GM15510 (cell line): ENCODE measurements around the gene SLC35G2.

Experiments used
- POLR2A ChIP-seq: IDR thresholded peaks from 3 replicates; pipeline ENCODE4 v1.6.1; 2011; ENCODE audit warnings: borderline replicate concordance; ENCODE audit not compliant: insufficient read length; ENCODE audit errors: extremely low read depth

Gene SLC35G2

GRCh38 chr3:136818769-136819391 is at the start of gene SLC35G2:
SLC35G2 (plus strand) TSS chr3:136819126; CDS start chr3:136854461, 35,335 bp downstream.
- TF ChIP-seq POLR2A = no peak

GRCh38 chr3:136772709-136773108 is 46.2 kb upstream of the SLC35G2 start:
- TF ChIP-seq POLR2A = no peak

GRCh38 chr3:136778865-136779264 is 40.1 kb upstream of the SLC35G2 start:
- no peak for TF ChIP-seq POLR2A

DNA sequence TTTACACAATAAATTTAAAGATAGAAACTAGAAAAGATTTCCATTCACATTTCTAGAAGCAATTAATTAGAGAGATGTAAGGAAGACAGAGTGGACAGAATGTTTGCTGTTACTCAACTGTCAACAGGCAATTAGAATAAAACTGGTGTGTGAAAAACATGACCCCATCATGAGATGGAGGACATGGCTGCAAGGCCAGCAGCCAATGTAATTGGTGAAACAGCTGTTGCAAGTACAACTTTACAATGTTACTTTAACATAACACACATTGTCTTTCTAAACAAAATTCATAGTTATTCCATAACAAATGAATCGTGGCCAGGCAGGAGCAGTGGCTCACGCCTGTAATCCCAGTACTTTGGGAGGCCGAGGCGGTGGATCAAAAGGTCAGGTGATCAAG is 38.2 kb upstream of the SLC35G2 start:
- no peak for TF ChIP-seq POLR2A

- TF ChIP-seq POLR2A = no peak
Measured at GRCh38 chr3:136783708-136784191, 35.2 kb upstream of the SLC35G2 start.

DNA sequence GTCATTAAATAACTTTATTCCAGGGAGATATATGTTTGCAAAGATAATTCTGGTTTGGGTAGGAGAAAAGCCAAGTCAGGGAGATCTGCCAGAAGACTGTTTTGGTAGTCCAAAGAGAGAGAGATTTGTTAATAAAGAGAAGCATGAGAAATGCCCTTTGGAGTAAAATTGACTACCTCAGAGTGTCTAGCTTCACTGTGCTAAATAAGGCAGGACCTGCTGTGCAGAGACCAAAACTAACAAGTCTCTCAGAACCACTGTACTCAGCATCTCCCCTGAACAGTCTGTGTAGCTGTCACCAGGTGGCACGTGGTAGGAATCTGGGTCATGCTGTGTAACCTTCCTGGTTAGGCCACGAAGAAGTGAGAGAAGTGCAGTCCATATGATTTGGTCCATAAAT is 31.6 kb upstream of the SLC35G2 start:
- no peak for TF ChIP-seq POLR2A

DNA sequence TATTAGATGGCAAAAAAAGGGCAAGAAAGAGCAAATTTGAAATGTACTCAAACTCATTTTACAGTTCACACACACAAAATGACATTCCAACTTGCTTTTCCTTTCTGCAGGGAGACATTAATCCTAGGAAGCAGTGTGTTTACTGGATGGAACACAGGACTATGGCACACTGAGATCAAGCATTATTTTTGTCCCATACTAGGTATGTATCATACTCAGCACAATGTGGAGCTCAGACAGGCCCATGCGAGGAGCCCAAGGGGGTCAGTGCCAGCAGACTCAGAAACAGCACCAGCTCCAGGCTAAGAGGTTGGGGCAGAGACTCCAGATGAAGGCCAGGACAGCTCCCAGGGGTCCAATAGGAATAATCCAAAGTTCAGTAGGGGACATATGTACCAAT is 30.8 kb upstream of the SLC35G2 start:
- TF ChIP-seq POLR2A = no peak

DNA sequence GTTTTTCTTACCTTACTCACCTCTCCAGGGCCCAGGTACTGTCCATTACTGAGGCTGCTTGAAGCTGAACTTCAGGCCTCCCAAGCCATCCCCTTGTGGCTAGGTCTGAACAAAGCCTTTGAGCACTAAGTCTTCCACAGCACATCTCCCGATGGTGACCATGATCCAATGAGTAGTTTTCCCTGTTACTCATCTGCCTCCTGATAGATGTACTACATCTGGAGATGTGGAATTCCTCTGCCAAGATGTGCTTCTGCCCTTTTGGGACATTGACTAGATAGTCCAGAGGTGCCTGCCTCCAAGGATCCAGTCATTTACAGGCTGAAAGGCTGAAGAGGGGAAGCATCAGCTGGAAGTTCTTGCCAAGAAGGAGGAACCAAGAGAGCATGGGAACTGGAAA is 28.9 kb upstream of the SLC35G2 start:
- no peak for TF ChIP-seq POLR2A

GRCh38 chr3:136790786-136791185 is 28.1 kb upstream of the SLC35G2 start:
- no peak for TF ChIP-seq POLR2A

- TF ChIP-seq POLR2A = no peak
Measured at GRCh38 chr3:136792556-136793330, 26.2 kb upstream of the SLC35G2 start.

GRCh38 chr3:136802481-136802996 is 16.4 kb upstream of the SLC35G2 start:
- TF ChIP-seq POLR2A = no peak

- no peak for TF ChIP-seq POLR2A
Measured at GRCh38 chr3:136804141-136804540, 14.8 kb upstream of the SLC35G2 start.

- TF ChIP-seq POLR2A = no peak
Measured at GRCh38 chr3:136804813-136805212, 14.1 kb upstream of the SLC35G2 start.

GRCh38 chr3:136805795-136806194 is 13.1 kb upstream of the SLC35G2 start:
- no peak for TF ChIP-seq POLR2A

GRCh38 chr3:136811701-136812100 is 7.2 kb upstream of the SLC35G2 start:
- no peak for TF ChIP-seq POLR2A

GRCh38 chr3:136817448-136817847 is 1.5 kb upstream of the SLC35G2 start:
- TF ChIP-seq POLR2A = no peak
